ENCODE data around the gene KLHL29.

- TF ChIP-seq CTCF (IDR thresholded peaks at IDR 0.05), result no peak
- no peak for TF ChIP-seq POLR2A (IDR thresholded peaks at IDR 0.05)
Observed at GRCh38 chr2:23711979-23712755, 327.2 kb downstream of the KLHL29 start.
